Endothelial cell of umbilical vein (primary cell): ENCODE measurements around the gene ZNF672. TPM values are rescaled to one million over a fixed set of nuclear protein-coding genes. Genes with fewer than 3 reads are reported as not detected.

Experiments
- BruUV-seq: library from RNA; stranded (reverse); fragments of 400-500 nt; replicated peaks from 2 replicates; lab custom pipeline; 2021; lab: Mats Ljungman, UMichigan
- CTCF ChIA-PET: fragments of 300-600, 350-600 bp; sonication (Branson Sonifier 250); formaldehyde crosslinking; loops from one replicate; lab custom pipeline; 2021; ENCODE audit warnings: antibody characterized with exemption, inconsistent platforms; lab: Charles Lee
- POLR2A ChIA-PET: fragments of 300-600, 350-600 bp; sonication (Branson Sonifier 250); formaldehyde crosslinking; loops from one replicate; lab custom pipeline; 2021; ENCODE audit warnings: antibody characterized with exemption, inconsistent platforms; lab: Charles Lee
- DNase-seq: peaks from one replicate; pipeline ENCODE4 v3.0.0-alpha.2; 2011; ENCODE audit warnings: low read depth, low spot score
- FAIRE-seq: peaks from 2 replicates; lab custom pipeline; 2011; peaks lifted over from hg19 to GRCh38; lab: Jason Lieb, UNC
- H2AFZ ChIP-seq: 2 replicates; pipeline ENCODE4 v1.6.0; 2012; ENCODE audit warnings: low read depth, low read length, control low read depth, inconsistent platforms
- H3K27ac ChIP-seq: 2 replicates; pipeline ENCODE4 v1.5.1; 2011; ENCODE audit warnings: low read depth, mild to moderate bottlenecking, control low read depth, low read length, moderate library complexity; ENCODE audit not compliant: insufficient read depth
- H3K27me3 ChIP-seq, 2 experiments: 2 replicates each; pipeline versions ENCODE4 v1.6.0 to v1.6.1; 2011; ENCODE audit warnings: low read length in 2 of 2, mixed read lengths in 1 of 2; ENCODE audit not compliant: control insufficient read depth in 2 of 2, insufficient read depth in 2 of 2
- H3K36me3 ChIP-seq, 2 experiments: 2 replicates in 1 of 2; 3 replicates in 1 of 2; pipeline ENCODE4 v1.5.1; 2011; ENCODE audit warnings: low read length in 2 of 2, mild to moderate bottlenecking in 1 of 2, moderate library complexity in 1 of 2; ENCODE audit not compliant: control insufficient read depth in 2 of 2, insufficient read depth in 2 of 2; ENCODE audit errors: extremely low read depth in 1 of 2
- H3K4me1 ChIP-seq: 3 replicates; pipeline ENCODE4 v1.5.1; 2011; ENCODE audit warnings: mild to moderate bottlenecking, low read length; ENCODE audit not compliant: control insufficient read depth, insufficient read depth; ENCODE audit errors: extremely low read depth
- H3K4me2 ChIP-seq: 2 replicates; pipeline ENCODE4 v1.6.1; 2011; ENCODE audit warnings: low read length, control low read depth, mixed read lengths; ENCODE audit not compliant: insufficient read depth
- H3K4me3 ChIP-seq, 3 experiments: fragments of 200-600 bp in 1 of 3; sonication (generic), shearing (Covaris generic) in 1 of 3; replicated peaks in 1 of 3; 2 replicates each; pipeline ENCODE4 v1.5.1; 2011 to 2016; ENCODE audit warnings: control low read depth in 3 of 3, low read length in 3 of 3, mild to moderate bottlenecking in 2 of 3, inconsistent platforms in 1 of 3, low read depth in 1 of 3, moderate library complexity in 1 of 3; ENCODE audit not compliant: insufficient read depth in 1 of 3
- H3K79me2 ChIP-seq: 2 replicates; pipeline ENCODE4 v1.6.0; 2012; ENCODE audit warnings: low read length, inconsistent platforms; ENCODE audit not compliant: control insufficient read depth, insufficient read depth
- H3K9ac ChIP-seq: replicated peaks from 2 replicates; pipeline ENCODE3; 2011; ENCODE audit warnings: low read length, control low read depth; ENCODE audit not compliant: insufficient read depth; ENCODE audit errors: extremely low read depth
- H3K9me1 ChIP-seq: replicated peaks from 3 replicates; pipeline ENCODE4 v1.6.0; 2011; ENCODE audit warnings: mild to moderate bottlenecking, low read length; ENCODE audit not compliant: control insufficient read depth, insufficient read depth; ENCODE audit errors: extremely low read depth
- H3K9me3 ChIP-seq: replicated peaks from 2 replicates; pipeline ENCODE4 v1.5.1; 2012; ENCODE audit warnings: low read length, inconsistent platforms; ENCODE audit not compliant: control insufficient read depth, insufficient read depth
- H4K20me1 ChIP-seq: replicated peaks from 2 replicates; pipeline ENCODE3; 2011; ENCODE audit warnings: mild to moderate bottlenecking, low read length; ENCODE audit not compliant: control insufficient read depth, insufficient read depth; ENCODE audit errors: extremely low read depth
- EZH2 ChIP-seq: IDR thresholded peaks from 2 replicates; pipeline ENCODE4 v1.6.1; 2012; ENCODE audit warnings: borderline replicate concordance, low read depth, mild to moderate bottlenecking, moderate library complexity, low read length, inconsistent platforms; ENCODE audit not compliant: severe bottlenecking
- FOS ChIP-seq: IDR thresholded peaks from 2 replicates; pipeline ENCODE4 v1.6.1; 2011; ENCODE audit warnings: mild to moderate bottlenecking, low read length, moderate library complexity, borderline replicate concordance; ENCODE audit not compliant: insufficient read depth
- GATA2 ChIP-seq: IDR thresholded peaks from 2 replicates; pipeline ENCODE4 v1.7.0; 2011; ENCODE audit warnings: low read depth, mild to moderate bottlenecking, moderate library complexity, mixed read lengths, low read length; ENCODE audit not compliant: insufficient read length, insufficient read depth
- JUN ChIP-seq: IDR thresholded peaks from 2 replicates; pipeline ENCODE4 v1.6.1; 2011; ENCODE audit warnings: borderline replicate concordance, low read depth; ENCODE audit not compliant: insufficient read length, insufficient read depth
- MAX ChIP-seq: IDR thresholded peaks from 2 replicates; pipeline ENCODE4 v1.6.1; 2011; ENCODE audit not compliant: insufficient read depth, insufficient read length
- MYC ChIP-seq: IDR thresholded peaks from one replicate; pipeline ENCODE4 v1.6.1; 2011; ENCODE audit warnings: mild to moderate bottlenecking, low read depth, low read length
- POLR2A ChIP-seq: IDR thresholded peaks from 2 replicates; pipeline ENCODE4 v1.6.1; 2012; ENCODE audit warnings: low read depth, mild to moderate bottlenecking, control low read depth, low read length
- POLR2AphosphoS5 ChIP-seq: IDR thresholded peaks from 2 replicates; pipeline ENCODE4 v1.6.1; 2012; ENCODE audit warnings: low read depth, mild to moderate bottlenecking, control low read depth, low read length, moderate library complexity; ENCODE audit not compliant: insufficient read depth
- dilution Hi-C: fragments of 300-500 bp; cut with MboI; formaldehyde crosslinking; loops from one replicate; pipeline ENCODE4 v1.15.0; 2019; ENCODE audit warnings: low sequenced_read_pairs; ENCODE audit not compliant: extremely low pct_ligation_motif_present
- intact Hi-C: fragments of 100-400 bp; cut with micrococcal nuclease; formaldehyde crosslinking; loops from one replicate; pipeline ENCODE4 v1.10.0; 2022
- polyA plus RNA-seq, 4 experiments: library from polyadenylated mRNA; depleted of rRNA in 3 of 4; stranded (reverse) in 3 of 4; unstranded in 1 of 4; fragments of >200 nt; gene quantifications; 2 replicates each; pipeline versions ENCODE4 v1.2.1 to v1.2.3, GENCODE V29; 2011 to 2012; ENCODE audit warnings: missing spikeins in 1 of 4
- total RNA-seq: library from RNA; stranded (reverse); gene quantifications from 2 replicates; pipeline ENCODE4 v1.2.3, GENCODE V29; 2021
- TF ChIP-seq, protein P1 (sequence below), 2 donors: IDR thresholded peaks; 1 replicate in 1 of 2; 2 replicates in 1 of 2; pipeline ENCODE4 v1.5.1; 2011; ENCODE audit warnings: low read length in 2 of 2, mild to moderate bottlenecking in 2 of 2, moderate library complexity in 2 of 2, control low read depth in 1 of 2, inconsistent platforms in 1 of 2, low read depth in 1 of 2; ENCODE audit not compliant: insufficient read depth in 1 of 2; ENCODE audit errors: extremely low read depth in 1 of 2

ZNF672 gene
- total and polyA plus RNA-seq, 2 donors (not counting 3 experiments of a cell fraction or from before 2014, with no cell fraction given) = 20.1 to 29.6 TPM

- ChIA-PET POLR2A (no interaction called here), CTCF (no interaction called here)
- no TSS peak for BruUV-seq
- no peak overlapping the region for H2AFZ ChIP-seq
- H3K27me3 ChIP-seq = no peaks in the 10 kb centered on the region
- H3K79me2 ChIP-seq = no peaks in the 10 kb centered on the region
- intact Hi-C loops = no loop called here
- no peaks in the 10 kb centered on the region for H4K20me1 ChIP-seq
- no peaks in the 10 kb centered on the region for H3K9me1 ChIP-seq
- TF ChIP-seq EZH2 = no peak
- no peak for TF ChIP-seq MYC
- no peak for TF ChIP-seq MAX
- TF ChIP-seq, protein P1, sequence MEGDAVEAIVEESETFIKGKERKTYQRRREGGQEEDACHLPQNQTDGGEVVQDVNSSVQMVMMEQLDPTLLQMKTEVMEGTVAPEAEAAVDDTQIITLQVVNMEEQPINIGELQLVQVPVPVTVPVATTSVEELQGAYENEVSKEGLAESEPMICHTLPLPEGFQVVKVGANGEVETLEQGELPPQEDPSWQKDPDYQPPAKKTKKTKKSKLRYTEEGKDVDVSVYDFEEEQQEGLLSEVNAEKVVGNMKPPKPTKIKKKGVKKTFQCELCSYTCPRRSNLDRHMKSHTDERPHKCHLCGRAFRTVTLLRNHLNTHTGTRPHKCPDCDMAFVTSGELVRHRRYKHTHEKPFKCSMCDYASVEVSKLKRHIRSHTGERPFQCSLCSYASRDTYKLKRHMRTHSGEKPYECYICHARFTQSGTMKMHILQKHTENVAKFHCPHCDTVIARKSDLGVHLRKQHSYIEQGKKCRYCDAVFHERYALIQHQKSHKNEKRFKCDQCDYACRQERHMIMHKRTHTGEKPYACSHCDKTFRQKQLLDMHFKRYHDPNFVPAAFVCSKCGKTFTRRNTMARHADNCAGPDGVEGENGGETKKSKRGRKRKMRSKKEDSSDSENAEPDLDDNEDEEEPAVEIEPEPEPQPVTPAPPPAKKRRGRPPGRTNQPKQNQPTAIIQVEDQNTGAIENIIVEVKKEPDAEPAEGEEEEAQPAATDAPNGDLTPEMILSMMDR (IDR thresholded peaks at IDR 0.05; ENCODE audit: extremely low read depth in 1 of 2, insufficient read depth in 1 of 2, low read depth in 1 of 2, low read length in 2 of 2) = no peak
- DNase-seq = no peak
- H3K4me3 ChIP-seq = no peak overlapping the region
- H3K4me2 ChIP-seq = no peak overlapping the region
- no peaks in the 10 kb centered on the region for H3K4me1 ChIP-seq
- no peaks in the 10 kb centered on the region for H3K9me3 ChIP-seq
- H3K9ac ChIP-seq = no peak overlapping the region
- H3K36me3 ChIP-seq = peaks cover 8 to 46% of the 10 kb centered on the region in 2 experiments
- H3K27ac ChIP-seq = no peak overlapping the region
- no peak for FAIRE-seq
- dilution Hi-C loops = no loop called here
These were observed 25.1 kb upstream of the ZNF672 start for GRCh38 chr1:248812736-248813425.

GRCh38 chr1:248813546-248813945 is 24.5 kb upstream of the ZNF672 start:
- Histone ChIP-seq H3K27me3 (no peaks in the 10 kb centered on the region), H3K36me3 (peaks cover 8 to 48% of the 10 kb centered on the region in 2 experiments), H2AFZ (no peak overlapping the region), H3K79me2 (peaks cover 2% of the 10 kb centered on the region), H3K9me1 (no peaks in the 10 kb centered on the region), H3K9ac (no peak overlapping the region), H3K4me2 (no peak overlapping the region), H3K9me3 (no peaks in the 10 kb centered on the region), H3K4me3 (no peak overlapping the region), H3K4me1 (no peaks in the 10 kb centered on the region), H3K27ac (no peak overlapping the region), H4K20me1 (no peaks in the 10 kb centered on the region)
- ChIA-PET POLR2A (no interaction called here), CTCF (no interaction called here)
- TF ChIP-seq MAX = no peak
- TF ChIP-seq POLR2A = no peak
- TF ChIP-seq, protein P1 (IDR thresholded peaks at IDR 0.05; ENCODE audit: extremely low read depth in 1 of 2, insufficient read depth in 1 of 2, low read depth in 1 of 2, low read length in 2 of 2) = no peak
- TF ChIP-seq EZH2 = no peak
- no peak for TF ChIP-seq GATA2
- TF ChIP-seq POLR2AphosphoS5 = no peak
- no peak for TF ChIP-seq MYC
- TF ChIP-seq JUN = no peak
- no peak for TF ChIP-seq FOS
- DNase-seq (no peak), FAIRE-seq (no peak)
- dilution Hi-C loops = no loop called here
- BruUV-seq = no TSS peak
- intact Hi-C loops = no loop called here
